NK-92 (cell line): ENCODE data around the gene HAGHL.
A peak's percentile ranks its signal among the peaks of the same experiment; 100 is the strongest.
"Not testable (repeated sequence)": the region's sequence is repeated elsewhere in the genome, so short reads cannot be mapped to it uniquely, and the experiment has no call there.

ENCODE experiments used
- DNase-seq: peaks from one replicate; lab custom pipeline; 2025; ENCODE audit not compliant: unreplicated experiment; lab: John Stamatoyannopoulos, UW

HAGHL gene

GRCh38 chr16:733382-734207 lies 6.7 kb downstream of the HAGHL start:
- DNase-seq = no peak

GRCh38 chr16:734208-734980 lies 7.5 kb downstream of the HAGHL start:
- DNase-seq = no peak

GRCh38 chr16:734981-735881 lies 8.3 kb downstream of the HAGHL start:
- DNase-seq = no peak

GRCh38 chr16:735982-736453 lies 9.1 kb downstream of the HAGHL start:
- no peak for DNase-seq

- no peak for DNase-seq
Measured at GRCh38 chr16:736936-737481, 10.1 kb downstream of the HAGHL start.

GRCh38 chr16:739560-740458 lies 12.9 kb downstream of the HAGHL start:
- DNase-seq = no peak

GRCh38 chr16:740459-740763 lies 13.5 kb downstream of the HAGHL start:
- DNase-seq = no peak

- peak; percentile 53 for DNase-seq
Measured at GRCh38 chr16:740764-741505, 14.0 kb downstream of the HAGHL start, which contains the start of gene CIAO3. Gene CIAO3, minus strand, starts transcription at chr16:740997. Its CDS starts 12 bp downstream, at chr16:740985.

GRCh38 chr16:741986-742629 lies 15.2 kb downstream of the HAGHL start:
- no peak for DNase-seq

- DNase-seq = not testable (repeated sequence)
Measured at GRCh38 chr16:742894-743293, 16.0 kb downstream of the HAGHL start.

GRCh38 chr16:743794-744500 lies 17.0 kb downstream of the HAGHL start:
- no peak for DNase-seq

GRCh38 chr16:745739-746138 lies 18.8 kb downstream of the HAGHL start:
- DNase-seq = no peak

GRCh38 chr16:746637-747036 lies 19.7 kb downstream of the HAGHL start:
- no peak for DNase-seq

GRCh38 chr16:747978-748746 lies 21.3 kb downstream of the HAGHL start:
- no peak for DNase-seq

- no peak for DNase-seq
Measured at GRCh38 chr16:749010-749409, 22.1 kb downstream of the HAGHL start.

GRCh38 chr16:750485-750884 lies 23.6 kb downstream of the HAGHL start:
- DNase-seq = no peak
